ENCODE data around the gene GAPT.

GAPT gene

GRCh38 chr5:58462154-58462553 is 29.1 kb upstream of the GAPT start:
- no peak for DNase-seq

DNA sequence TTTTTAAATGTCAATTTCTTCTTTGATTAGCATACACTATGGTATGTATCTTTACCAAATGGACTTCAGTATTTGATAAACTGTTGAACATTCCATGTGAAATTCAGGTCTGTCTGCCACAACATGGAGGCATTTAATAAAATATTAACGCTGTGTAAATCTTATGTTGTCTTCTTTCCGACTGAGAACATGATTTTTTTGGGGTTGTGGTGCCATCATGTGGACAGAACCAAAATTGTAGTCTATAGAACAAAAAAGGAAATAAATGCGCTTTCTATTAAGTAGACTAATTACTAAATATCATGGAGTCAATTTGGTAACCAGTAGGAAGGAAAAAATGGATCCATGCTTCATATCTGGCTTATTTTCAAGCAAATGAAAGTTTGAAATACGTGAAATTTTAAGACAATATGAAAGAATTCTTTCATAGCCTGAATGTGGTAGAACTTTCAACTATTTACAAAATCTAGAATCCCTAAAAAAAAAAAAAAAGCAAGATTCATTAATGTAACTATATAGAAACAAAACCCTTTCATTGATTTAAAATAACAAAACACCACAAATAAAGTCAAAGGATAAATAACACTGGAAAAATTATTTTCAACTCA is 28.5 kb upstream of the GAPT start:
- DNase-seq, result no peak

DNA sequence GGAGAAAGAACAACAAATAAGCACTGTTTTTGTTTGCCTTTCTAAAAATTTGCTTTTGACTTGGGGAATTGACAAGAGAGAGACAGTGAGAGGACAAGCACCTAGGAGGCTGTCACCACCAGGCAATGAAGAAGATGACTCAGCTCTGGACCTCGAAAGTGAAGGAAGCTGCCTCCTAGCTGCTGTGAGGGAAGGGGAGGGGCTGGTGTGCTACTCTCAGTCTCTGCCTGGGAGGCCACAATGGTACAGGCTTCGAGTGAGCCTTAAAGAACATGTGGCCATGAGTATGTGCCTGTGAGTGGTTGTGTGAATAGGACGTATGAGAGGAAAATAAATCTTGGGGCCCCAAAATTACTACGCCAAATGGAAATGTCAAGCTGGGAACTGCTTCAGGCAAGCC is 24.3 kb upstream of the GAPT start:
- no peak for DNase-seq

DNA sequence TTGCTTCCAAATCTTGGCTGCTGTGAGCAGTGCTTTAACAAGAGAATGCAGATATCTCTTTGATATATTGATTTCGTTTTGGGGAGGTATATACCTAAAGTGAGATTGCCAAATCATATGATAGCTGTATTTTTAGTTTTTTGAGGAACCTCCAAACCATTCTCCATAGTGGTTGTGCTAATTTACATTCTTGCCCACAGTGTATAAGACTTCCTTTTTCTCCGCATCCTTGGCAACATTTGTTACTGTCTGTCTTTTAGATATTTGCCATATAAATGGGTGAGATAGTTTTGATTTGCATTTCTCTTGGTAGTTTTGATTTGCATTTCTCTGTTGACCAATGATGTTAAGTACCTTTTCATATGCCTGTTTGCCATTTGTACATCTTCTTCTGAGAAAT is 21.3 kb upstream of the GAPT start:
- no peak for DNase-seq

- no peak for DNase-seq
Observed at GRCh38 chr5:58475404-58475803, 15.8 kb upstream of the GAPT start.

GRCh38 chr5:58477760-58478376 is 13.4 kb upstream of the GAPT start:
- DNase-seq, result no peak

GRCh38 chr5:58481066-58481676 is 10.1 kb upstream of the GAPT start:
- no peak for DNase-seq

DNA sequence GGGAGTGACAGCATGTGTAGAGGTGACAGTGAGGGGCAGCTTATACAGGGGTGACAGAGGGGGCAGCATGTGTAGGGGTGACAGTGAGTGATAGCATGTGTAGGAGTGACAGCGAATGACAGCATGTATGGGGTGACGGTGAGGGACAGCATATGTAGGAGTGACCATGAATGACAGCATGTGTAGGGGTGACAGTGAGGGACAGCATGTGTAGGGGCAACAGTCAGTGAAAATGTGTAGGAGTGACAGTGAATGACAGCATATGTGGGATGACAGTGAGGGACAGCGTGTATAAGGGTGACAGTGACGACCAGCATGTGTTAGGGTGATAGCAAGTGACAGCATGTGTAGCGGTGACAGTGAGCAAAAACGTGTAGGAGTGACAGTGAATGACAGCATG is 9.4 kb upstream of the GAPT start:
- DNase-seq, result no peak

- no peak for DNase-seq
Observed at GRCh38 chr5:58482536-58482935, 8.7 kb upstream of the GAPT start.

GRCh38 chr5:58484505-58484904 is 6.7 kb upstream of the GAPT start:
- no peak for DNase-seq

GRCh38 chr5:58486290-58486689 is 4.9 kb upstream of the GAPT start:
- DNase-seq, result no peak

DNA sequence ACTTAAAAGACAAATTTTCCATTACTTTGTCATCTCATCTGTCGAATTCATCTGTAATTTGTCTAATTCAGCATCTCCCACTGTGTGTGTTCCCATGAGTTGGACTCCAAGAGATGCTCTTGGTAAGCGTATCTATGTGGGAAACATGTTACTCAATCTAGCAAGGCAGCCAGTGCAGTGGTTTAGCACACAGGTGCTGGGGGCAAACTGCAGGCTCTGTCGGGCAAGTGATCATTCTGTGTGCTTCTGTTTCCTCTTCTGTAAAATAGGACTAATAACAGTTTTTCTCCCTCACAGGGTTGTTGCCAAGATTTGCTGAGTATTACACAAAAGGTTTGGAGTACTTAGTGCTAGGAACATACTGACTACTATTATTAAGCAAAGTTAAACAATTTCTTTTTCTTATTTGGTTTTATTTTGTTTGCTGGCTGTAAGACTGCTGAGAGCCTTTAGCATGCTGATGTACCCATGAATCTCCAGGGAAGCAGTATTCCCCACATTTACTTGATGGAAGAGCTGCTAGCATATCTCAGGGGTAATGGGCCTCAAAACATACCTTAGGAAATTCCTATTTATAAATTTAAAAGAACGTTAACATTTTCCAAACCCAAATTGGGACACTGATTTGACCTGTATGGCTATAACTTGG is 709 bp upstream of the GAPT start:
- no peak for DNase-seq

DNA sequence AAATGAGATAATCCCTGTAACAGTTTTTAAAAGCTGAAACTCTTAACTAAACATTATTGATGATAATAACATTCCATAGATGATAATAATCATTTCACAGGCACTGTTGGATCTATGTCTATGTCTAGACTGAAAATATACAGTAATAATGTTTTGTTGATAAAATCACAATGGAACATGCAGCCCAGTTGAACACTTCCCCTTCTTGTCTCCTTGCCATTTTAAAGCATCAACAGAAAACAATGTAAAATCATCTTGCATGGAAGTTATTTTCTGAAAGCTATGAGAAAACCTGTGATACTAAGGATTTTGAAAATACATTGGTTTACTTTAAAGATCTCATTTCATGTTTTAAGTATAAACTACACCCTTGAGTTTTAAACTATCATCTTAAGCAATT is 1.9 kb downstream of the GAPT start:
- DNase-seq, result no peak

DNA sequence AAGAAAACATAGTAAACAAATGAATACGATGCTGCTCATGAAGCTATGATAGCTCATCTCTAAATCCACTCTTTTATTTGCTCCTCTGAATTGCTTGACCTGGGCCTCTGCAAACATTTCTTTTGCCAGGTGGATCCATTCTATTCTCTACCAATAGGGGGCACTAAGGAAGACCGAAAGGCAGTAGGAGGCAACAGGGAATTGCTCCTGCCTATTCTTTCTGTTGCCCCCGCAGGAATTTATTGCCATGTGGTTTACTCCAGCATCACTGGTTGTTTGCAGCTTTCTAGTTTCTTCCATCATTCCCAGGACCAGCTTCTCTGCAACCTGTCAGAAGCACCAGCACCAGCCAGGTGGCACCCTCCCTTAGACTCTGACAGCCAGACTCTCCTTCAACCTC is 5.3 kb downstream of the GAPT start:
- DNase-seq, result no peak

- no peak for DNase-seq
Observed at GRCh38 chr5:58497386-58497785, 6.2 kb downstream of the GAPT start.

GRCh38 chr5:58497921-58498320 is 6.7 kb downstream of the GAPT start:
- no peak for DNase-seq

DNA sequence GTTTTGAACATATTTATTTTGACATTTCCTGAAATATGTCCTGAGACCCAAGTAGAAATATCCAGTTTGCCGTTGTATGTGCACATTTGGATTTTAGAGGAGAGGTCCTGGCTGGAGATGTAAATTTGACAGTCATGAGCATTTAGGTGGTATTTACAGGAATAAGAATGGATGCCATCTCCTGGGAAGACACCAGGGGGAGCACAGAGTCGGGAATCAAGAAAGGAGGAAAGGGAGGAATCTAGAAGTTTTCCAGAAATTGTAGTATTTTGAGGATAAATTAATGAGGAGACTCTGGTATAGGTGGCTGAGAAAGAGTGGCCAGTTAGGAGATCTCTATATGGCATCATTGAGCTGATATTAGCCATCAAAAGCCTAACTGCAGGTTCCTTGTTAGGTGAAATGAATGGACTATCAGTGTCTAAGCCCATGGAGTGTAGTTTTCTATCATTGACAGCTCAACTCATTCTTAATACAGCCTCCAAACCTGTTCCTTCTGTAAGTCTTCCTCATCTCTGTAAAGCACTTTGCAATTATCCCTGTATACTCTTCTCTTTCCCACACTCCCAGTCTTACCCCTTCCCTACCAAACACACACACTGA is 7.2 kb downstream of the GAPT start:
- no peak for DNase-seq

GRCh38 chr5:58499231-58499630 is 8.0 kb downstream of the GAPT start:
- no peak for DNase-seq

DNA sequence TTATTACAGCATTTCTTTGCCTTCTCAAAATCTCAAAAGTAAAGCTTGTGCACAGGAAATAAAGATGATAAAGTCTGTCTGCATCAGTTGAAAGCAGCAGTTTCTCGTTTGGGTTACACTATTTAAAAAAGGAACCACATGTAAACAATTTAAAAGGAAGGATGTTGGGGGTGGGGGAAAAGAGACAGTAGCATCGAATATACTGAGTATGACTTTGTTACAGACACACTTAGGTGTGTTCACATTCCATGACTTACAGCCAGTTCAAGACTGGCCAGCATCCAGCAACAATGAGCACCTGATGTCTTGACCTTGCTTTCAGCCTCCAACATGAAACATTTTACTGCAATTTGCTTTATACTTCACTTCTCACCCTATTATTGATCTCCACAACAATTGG is 8.7 kb downstream of the GAPT start:
- no peak for DNase-seq

- no peak for DNase-seq
Observed at GRCh38 chr5:58501778-58502417, 10.7 kb downstream of the GAPT start.

DNA sequence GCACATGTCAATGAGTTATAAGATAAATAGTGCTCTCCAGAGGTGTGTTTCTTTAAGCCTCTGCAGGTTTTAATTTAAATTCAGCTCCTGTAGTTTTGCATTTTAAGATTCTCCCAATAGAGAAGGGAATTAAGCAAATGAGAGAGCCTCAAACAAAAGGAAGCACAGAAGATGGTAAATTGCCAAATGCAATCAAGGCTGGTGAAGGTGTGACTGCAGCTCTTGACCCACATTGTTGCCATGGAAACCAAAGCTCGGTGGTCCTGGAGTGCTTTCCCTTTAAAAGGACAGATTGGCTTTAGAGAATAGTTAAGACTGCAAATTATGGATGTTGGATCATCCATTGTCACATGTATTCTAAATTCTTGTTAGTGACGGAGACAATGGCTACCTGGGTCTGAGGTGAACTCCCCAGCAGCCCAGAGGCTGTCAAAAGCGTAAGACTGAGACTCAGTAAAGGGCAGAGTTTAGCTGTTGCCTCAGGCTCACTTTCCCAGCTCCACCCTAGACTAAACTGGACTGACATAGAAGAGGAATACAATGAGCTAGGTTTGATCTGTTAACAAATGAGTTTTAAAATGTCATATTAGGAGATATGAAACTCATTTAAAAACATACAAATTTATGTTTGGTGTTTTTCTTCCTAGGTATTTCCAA is 12.3 kb downstream of the GAPT start:
- DNase-seq, result no peak

DNA sequence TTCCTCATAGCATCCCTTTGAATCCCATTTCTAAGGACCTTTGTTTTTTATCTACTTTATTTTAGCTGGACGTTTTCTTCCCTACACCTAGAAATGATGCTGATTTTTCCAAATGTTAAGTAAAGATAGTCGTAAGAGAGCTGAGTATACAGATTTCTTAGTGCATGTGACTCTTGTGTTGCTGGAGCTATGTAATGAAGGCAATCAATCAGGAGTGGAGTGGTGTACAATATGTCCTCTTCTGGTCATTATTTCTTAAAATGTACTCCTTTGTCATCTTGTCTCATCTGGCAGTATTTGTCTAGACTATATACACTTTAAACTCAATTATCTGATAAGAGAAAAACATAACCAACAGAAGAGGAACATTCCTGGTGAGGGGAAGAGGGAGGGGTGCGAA is 13.5 kb downstream of the GAPT start:
- no peak for DNase-seq

DNA sequence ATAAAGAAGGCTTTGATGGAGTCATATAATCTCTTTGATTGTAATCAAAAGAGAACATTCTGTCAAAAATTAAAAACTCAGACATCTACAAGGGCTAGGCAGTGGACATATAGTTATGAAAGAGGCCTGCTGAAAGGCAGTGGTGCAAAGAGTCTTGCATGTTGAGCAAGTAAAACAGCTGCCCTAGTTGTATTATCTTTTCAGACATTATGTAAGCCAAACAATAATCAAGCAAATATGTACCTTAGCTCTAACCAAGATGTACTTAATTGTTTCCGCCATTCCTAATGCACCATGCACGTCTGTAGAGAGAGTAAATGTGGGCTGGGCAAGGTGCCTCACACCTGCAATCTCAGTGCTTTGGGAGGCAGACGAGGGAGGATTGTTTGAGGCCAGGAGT is 14.3 kb downstream of the GAPT start:
- DNase-seq, result no peak
